SK-N-SH (cell line): ENCODE data around the gene MAGEB2. TPM values are rescaled to one million over a fixed set of nuclear protein-coding genes. Genes with fewer than 3 reads are reported as not detected.

ENCODE experiments used
- polyA plus RNA-seq, 3 experiments: library from polyadenylated mRNA; depleted of rRNA; stranded (reverse); fragments of >200 nt; gene quantifications; 2 replicates each; pipeline ENCODE4 v1.2.3, GENCODE V29; 2012

MAGEB2 gene
- polyA plus RNA-seq, 1 of the 3 experiments (the other 2 are of a cell fraction): 2.7 TPM

Other genes starting within 250 kb of the MAGEB2 start
- gene MAGEB3, start 15.1 kb downstream of the MAGEB2 start, polyA plus RNA-seq (2012; rRNA removed): not detected in 2 replicates
- gene MAGEB4, start 26.4 kb downstream of the MAGEB2 start, polyA plus RNA-seq (2012; rRNA removed): not detected in 2 replicates
- 0.02 TPM in 1 of 2 replicates, not detected in the other for gene MAGEB1, start 31.6 kb downstream of the MAGEB2 start, polyA plus RNA-seq (2012; rRNA removed)
- gene NR0B1, start 93.8 kb downstream of the MAGEB2 start, polyA plus RNA-seq (2012; rRNA removed): 2.2 and 2.3 TPM in 2 replicates